Measurements from ENCODE around the gene EOLA2.

GRCh38 chrX:149938427-149938880, at the start of gene EOLA2:
- TF ChIP-seq CTCF (IDR thresholded peaks at IDR 0.05; ENCODE audit: insufficient read depth, low read length) (peak; percentile 28), REST (IDR thresholded peaks at IDR 0.05; ENCODE audit: insufficient replicate concordance, low read depth) (no peak), POLR2AphosphoS5 (IDR thresholded peaks at IDR 0.05; ENCODE audit: low read depth) (peak; percentile 37; the same call in 1 of the 2 replicates)

Measured in HL-60 (cell line).